Esophagus squamous epithelium (tissue), 4 donors: Measurements from ENCODE around the gene POLR3F.

ENCODE experiments used
- CTCF ChIP-seq, 6 experiments: fragments of 450-650 bp in 4 of 6; fragments of 200-600 bp in 2 of 6; sonication (generic) in 2 of 6; IDR thresholded peaks; one replicate each; pipeline ENCODE4 v1.5.1; 2016 to 2019; ENCODE audit warnings: antibody characterized with exemption in 6 of 6, mild to moderate bottlenecking in 4 of 6, moderate library complexity in 4 of 6
- POLR2A ChIP-seq, 4 donors: fragments of 450-650 bp; IDR thresholded peaks; one replicate each; pipeline ENCODE4 v1.6.1; 2017; ENCODE audit warnings: antibody characterized with exemption in 4 of 4, mild to moderate bottlenecking in 4 of 4, moderate library complexity in 3 of 4

- no peak for TF ChIP-seq CTCF (IDR thresholded peaks at IDR 0.05)
- TF ChIP-seq POLR2A (IDR thresholded peaks at IDR 0.05): no peak
Measured at GRCh38 chr20:18428490-18429173, 38.6 kb upstream of the POLR3F start.
